Fibroblast of skin of scalp (primary cell): ENCODE results near the gene VAMP4.
A peak's percentile ranks its signal among the peaks of the same experiment; 100 is the strongest.
"Not testable (repeated sequence)": the region's sequence is repeated elsewhere in the genome, so short reads cannot be mapped to it uniquely, and the experiment has no call there.

Experiments
- DNase-seq: peaks from one replicate; pipeline ENCODE4 v3.0.0-alpha.2; 2013

The VAMP4 gene

DNA sequence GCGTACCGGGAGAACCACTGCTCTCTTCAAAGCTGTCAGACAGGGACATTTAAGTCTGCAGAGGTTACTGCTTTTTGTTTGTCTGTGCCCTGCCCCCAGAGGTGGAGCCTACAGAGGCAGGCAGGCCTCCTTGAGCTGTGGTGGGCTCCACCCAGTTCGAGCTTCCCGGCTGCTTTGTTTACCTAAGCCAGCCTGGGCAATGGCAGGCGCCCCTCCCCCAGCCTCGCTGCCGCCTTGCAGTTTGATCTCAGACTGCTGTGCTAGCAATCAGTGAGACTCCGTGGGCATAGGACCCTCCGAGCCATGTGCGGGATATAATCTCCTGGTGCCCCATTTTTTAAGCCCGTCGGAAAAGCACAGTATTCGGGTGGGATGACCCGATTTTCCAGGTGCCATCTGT lies 46.1 kb downstream of the VAMP4 start:
- not testable (repeated sequence) for DNase-seq

- not testable (repeated sequence) for DNase-seq
Measured at GRCh38 chr1:171693541-171693940, 48.3 kb downstream of the VAMP4 start.

- DNase-seq = no peak
Measured at GRCh38 chr1:171683870-171684269, 58.0 kb downstream of the VAMP4 start.

GRCh38 chr1:171680339-171680738 lies 61.5 kb downstream of the VAMP4 start:
- no peak for DNase-seq

DNA sequence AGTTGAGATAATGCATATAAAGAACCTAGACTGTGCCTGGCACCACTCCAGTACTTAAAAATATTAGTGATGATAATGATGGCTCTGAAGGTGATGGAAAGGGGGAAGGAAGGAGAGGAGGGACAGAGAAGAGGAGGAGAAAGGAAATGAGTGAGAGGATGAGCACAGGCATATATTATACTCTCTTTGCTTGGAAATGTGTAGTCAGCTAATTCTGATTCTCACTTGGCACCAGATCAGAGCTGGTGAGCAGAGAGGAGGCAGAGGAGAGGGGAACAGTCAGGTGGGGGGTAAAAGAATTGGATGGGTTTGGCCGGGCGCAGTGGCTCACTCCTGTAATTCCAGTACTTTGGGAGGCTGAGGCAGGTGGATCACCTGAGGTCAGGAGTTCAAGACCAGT lies 65.0 kb downstream of the VAMP4 start:
- DNase-seq = no peak

GRCh38 chr1:171674431-171675405 lies 67.1 kb downstream of the VAMP4 start:
- no peak for DNase-seq

- DNase-seq = no peak
Measured at GRCh38 chr1:171670739-171671138, 71.1 kb downstream of the VAMP4 start.

DNA sequence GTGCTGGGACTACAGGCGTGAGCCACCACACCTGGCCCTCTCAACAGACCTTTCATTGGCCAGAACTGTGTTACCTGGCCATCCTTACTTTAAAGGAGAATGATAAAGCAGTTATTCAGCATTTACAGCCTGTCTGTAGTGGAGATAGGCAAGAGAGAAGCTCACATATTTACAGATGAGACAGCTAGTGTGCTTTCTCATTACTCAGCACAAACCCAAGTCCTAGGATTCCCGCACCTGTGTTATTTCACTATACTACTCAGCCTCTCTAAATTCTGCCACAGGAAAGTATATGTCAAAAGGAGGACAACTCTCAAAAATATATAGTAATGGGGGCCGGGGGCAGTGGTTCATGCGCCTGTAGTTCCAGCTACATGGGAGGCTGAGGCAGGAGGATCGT lies 73.5 kb downstream of the VAMP4 start:
- DNase-seq = no peak

- DNase-seq = no peak
Measured at GRCh38 chr1:171666114-171666769, 75.6 kb downstream of the VAMP4 start.

DNA sequence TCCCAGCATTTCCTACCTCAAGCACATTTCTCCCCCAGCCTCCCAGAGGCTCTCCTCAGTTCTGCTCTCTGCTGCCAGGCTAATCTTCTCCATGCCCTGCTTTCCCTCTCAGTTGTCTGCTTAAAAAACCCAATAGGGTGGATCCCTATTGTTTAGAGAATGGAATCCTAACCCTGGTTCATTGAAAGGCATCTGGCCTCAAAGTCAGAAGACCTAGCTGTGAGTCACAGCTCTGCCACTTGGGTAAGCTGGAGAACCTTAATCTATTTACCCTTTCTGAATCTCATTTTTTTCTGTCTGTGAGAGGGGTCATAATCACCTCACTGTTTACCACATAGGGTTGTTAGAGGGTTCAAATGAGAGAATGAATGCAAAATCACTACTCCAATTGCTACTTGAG lies 76.9 kb downstream of the VAMP4 start:
- DNase-seq = no peak

DNA sequence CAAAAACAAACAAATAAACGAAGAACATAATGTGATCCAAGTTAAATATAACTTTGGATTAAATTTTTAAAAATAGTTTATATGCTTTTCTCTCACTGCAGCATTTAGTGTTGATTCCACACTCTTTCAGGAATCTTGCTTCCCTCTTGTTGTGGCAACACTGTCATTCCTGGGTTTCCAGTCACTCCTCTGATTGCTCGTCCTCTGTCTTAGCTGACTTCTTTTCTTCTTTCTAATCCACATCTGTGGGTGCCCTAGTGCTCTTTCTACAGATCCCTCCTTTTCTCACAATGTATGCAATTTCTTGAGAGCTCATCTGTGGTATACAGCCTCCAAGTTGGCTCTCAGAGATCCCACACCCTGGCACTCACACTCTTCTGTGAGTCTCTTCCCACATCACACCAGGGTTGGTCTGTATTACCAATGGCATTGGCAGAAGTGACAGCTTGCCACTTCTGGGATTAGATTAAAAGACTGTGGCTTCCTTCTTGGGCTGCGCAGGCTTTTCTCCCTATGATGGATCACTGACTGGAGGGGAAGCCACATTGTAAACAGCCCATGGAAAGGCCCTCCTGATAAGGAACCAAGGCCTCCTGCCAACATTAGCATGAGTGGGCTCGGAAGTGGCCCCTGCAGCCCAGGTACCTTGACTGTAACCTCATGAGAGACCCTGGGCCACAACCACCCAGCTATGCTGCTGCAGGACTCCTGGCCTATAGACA lies 77.8 kb downstream of the VAMP4 start:
- peak; percentile 7 for DNase-seq

DNA sequence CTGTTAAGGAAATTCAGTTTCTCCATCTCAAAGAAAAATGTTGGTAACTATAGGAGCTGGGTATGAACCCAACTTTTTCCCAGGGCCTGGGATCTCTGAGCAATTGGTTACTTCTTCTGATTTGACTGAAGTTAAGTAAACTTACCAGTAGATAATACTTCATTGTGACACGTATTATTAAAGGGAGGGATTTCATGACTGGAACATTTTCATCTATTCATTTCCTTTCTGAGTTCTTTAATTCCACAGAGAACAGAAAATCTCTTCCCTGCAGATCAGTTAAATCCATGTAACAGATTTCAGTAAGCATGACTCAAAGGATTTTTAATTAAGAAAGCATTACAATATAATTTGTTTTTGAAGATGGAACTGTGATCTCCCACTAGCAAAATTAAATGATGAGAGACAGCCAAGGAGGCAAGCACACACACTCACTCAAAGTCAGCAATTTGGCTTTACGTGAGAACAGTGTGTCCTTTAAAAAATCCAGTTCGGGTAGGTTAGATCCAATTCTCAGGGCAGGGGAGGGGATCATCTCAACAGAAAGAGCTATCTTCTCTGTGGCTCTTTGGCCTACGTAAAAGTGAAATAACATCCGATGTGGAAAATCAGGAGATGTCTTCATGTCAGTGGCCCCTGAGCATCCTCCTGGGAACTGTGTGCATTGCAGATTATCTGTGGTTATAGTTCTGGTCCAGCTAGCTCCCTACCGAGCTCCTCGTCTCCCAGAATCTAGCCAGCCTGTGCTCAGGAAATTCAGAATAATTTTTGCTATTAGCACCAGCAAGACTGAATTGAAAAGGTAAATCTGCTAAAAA lies 78.6 kb downstream of the VAMP4 start:
- no peak for DNase-seq

GRCh38 chr1:171661076-171661650 lies 80.7 kb downstream of the VAMP4 start:
- DNase-seq = no peak

DNA sequence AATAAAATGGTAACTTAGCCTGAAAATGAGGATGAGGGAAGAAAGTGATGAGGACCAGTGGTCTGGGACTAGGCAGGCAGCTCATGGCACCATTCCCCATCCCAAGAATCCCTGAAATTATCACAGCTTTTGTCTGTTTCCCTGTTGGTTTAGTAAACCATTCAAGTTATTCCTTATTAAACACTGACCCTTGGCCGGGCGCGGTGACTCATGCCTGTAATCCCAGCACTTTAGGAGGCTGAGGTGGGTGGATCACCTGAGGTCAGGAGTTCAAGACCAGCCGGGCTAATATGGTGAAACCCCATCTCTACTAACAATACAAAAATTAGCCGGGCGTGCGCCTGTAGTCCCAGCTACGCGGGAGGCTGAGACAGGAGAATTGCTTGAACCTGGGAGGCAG lies 85.7 kb downstream of the VAMP4 start:
- not testable (repeated sequence) for DNase-seq

DNA sequence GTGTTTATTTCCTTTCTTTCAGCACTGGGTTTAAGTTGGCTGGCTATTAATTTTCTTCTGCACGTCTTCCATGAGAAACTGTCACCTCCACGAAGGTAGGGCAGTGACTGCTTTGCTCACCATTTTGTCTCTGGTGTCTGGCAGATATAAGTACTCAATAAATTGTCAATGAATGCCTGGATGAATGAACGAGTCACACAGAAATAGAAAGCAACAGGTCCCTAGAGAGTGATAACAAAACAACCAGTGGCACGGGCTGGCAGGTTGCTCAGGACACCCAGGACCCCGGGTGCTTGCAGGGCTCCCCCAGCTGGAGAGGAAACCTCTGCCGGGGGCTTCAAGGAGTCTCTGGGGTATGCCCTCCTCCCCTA lies 86.1 kb downstream of the VAMP4 start:
- no peak for DNase-seq

GRCh38 chr1:171654942-171655745 lies 86.7 kb downstream of the VAMP4 start:
- peak; percentile 50 for DNase-seq

- DNase-seq = peak; percentile 49
Measured at GRCh38 chr1:171654201-171654941, 87.5 kb downstream of the VAMP4 start.

DNA sequence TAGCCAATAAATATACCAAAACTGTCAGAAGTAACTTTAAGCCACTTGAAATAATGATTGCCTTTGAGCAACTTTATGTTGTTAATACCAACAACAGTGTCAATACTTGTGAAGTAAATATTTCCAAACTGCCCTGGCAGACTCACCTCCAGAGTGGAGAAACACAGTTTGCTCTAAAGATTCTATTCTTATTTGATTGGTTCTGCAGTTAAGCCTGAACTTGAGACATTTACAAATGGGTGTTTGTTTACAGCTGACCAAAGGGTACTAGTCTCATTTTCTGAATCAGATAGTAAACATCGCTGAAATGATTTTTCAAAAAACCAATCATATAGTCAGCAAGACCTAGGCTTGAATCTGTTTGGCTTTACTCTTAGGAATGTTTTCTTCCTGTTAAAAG lies 88.1 kb downstream of the VAMP4 start:
- no peak for DNase-seq

GRCh38 chr1:171652234-171652822 lies 89.5 kb downstream of the VAMP4 start, which contains the start of gene MYOC:
MYOC (minus strand) TSS chr1:171652688; CDS start chr1:171652611, 77 bp downstream.
- no peak for DNase-seq
